ENCODE measurements around the gene CIAO3. TPM values are rescaled to one million over a fixed set of nuclear protein-coding genes. Genes with fewer than 3 reads are reported as not detected.

CIAO3 gene
- total RNA-seq, 2 donors from 2014 or later, result 56.7 to 76.6 TPM

DNA sequence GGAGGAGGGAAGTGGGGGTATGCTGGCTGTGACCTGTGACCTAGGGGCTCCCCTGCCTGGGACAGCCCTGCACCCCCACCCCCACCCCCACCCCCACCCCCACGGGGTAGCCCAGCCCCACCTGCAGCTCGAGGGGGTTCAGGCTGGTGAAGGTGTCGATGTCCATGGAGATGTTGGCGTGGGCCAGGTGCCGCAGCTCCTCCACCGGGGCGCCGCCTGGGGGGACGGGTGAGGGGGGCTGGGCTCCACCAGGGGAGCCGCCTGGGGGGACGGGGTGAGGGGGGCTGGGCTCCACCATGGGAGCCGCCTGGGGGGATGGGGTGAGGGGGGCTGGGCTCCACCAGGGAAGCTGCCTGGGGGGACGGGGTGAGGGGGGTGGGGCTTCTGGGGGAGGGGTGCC, 29.6 kb upstream of the CIAO3 start:
- TF ChIP-seq POLR2AphosphoS5 (IDR thresholded peaks at IDR 0.05) (no peak), POLR2A (IDR thresholded peaks at IDR 0.05) (no peak)
- TF ChIP-seq, protein P1, sequence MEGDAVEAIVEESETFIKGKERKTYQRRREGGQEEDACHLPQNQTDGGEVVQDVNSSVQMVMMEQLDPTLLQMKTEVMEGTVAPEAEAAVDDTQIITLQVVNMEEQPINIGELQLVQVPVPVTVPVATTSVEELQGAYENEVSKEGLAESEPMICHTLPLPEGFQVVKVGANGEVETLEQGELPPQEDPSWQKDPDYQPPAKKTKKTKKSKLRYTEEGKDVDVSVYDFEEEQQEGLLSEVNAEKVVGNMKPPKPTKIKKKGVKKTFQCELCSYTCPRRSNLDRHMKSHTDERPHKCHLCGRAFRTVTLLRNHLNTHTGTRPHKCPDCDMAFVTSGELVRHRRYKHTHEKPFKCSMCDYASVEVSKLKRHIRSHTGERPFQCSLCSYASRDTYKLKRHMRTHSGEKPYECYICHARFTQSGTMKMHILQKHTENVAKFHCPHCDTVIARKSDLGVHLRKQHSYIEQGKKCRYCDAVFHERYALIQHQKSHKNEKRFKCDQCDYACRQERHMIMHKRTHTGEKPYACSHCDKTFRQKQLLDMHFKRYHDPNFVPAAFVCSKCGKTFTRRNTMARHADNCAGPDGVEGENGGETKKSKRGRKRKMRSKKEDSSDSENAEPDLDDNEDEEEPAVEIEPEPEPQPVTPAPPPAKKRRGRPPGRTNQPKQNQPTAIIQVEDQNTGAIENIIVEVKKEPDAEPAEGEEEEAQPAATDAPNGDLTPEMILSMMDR (IDR thresholded peaks at IDR 0.05), result no peak
- Histone ChIP-seq H3K4me1 (replicated peaks) (no peaks in the 10 kb centered on the region), H3K27ac (no peak overlapping the region), H3K9me3 (no peaks in the 10 kb centered on the region), H3K27me3 (replicated peaks; ENCODE audit: insufficient read depth) (peaks cover 2% of the 10 kb centered on the region), H3K36me3 (no peaks in the 10 kb centered on the region), H3K4me3 (no peak overlapping the region)
- intact Hi-C loops (cut with DNase I), result no loop called here
- WGBS, result 80% methylated on average over 2 of the region's 13 CpGs
- DNase-seq (ENCODE audit: low spot score), result no peak

DNA sequence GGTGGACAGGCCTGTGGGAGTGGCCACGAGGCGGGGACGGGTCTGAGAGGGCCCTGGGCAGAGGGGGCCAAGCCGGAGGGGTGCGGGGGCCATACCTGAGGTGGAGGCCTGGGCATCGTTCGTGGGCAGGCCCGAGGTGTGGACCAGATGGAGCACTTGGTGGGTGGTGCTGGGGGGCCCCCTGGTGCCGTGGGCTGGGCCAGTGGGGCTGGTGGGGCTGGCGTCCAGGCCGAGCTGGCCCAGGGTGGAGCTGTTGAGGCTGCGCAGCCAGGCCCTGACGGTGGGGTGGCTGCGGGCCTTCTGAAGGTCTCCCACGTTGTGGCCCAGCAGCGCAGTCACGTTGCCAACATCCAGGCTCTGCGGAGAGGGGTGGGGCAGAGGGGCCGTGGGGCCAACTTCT, 29.1 kb upstream of the CIAO3 start:
- H3K9me3 ChIP-seq, result no peaks in the 10 kb centered on the region
- no peaks in the 10 kb centered on the region for H3K4me1 ChIP-seq (replicated peaks)
- H3K27me3 ChIP-seq (replicated peaks; ENCODE audit: insufficient read depth), result peaks cover 2% of the 10 kb centered on the region
- no peaks in the 10 kb centered on the region for H3K36me3 ChIP-seq
- H3K27ac ChIP-seq, result no peak overlapping the region
- no peak overlapping the region for H3K4me3 ChIP-seq
- 69% methylated on average over 19 of the region's 19 CpGs for WGBS
- intact Hi-C loops (cut with DNase I), result no loop called here
- TF ChIP-seq, protein P1 (IDR thresholded peaks at IDR 0.05), result no peak
- TF ChIP-seq POLR2AphosphoS5 (IDR thresholded peaks at IDR 0.05) (no peak), POLR2A (IDR thresholded peaks at IDR 0.05) (no peak)
- no peak for DNase-seq (ENCODE audit: low spot score)

DNA sequence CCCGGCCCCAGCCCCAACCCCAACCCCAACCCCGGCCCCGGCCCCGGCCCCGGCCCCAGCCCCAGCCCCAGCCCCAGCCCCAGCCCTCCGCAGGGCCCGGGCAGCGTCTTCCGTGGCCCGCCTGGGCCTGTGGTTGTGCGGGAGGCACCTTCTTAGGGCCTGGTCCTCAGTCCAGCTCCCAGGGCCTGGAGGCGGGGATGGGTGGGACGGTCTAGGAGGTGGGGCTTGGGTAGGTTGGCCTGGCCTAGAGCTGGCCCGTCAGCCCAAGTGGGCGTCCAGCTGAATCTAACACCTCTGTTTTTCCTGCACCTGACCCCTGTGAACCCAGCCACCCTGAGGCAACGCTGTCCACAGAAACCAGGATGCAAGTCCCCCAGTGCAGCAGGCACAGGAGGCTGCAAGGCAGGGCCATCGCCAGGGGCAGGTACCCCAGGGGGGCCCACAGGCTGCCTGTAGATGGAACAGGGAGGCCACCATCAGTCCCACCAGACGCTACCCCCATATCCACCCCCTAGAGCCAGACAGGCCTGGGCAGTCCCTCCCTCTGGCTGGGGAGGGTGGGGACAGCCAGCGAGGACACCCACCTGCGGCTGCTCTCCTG, 28.5 kb upstream of the CIAO3 start:
- H3K4me1 ChIP-seq (replicated peaks), result no peaks in the 10 kb centered on the region
- H3K36me3 ChIP-seq, result no peaks in the 10 kb centered on the region
- no peak for TF ChIP-seq POLR2AphosphoS5 (IDR thresholded peaks at IDR 0.05)
- TF ChIP-seq POLR2A (IDR thresholded peaks at IDR 0.05), result no peak
- TF ChIP-seq, protein P1 (IDR thresholded peaks at IDR 0.05), result no peak
- WGBS, result 81% methylated on average over 16 of the region's 20 CpGs
- H3K9me3 ChIP-seq, result no peaks in the 10 kb centered on the region
- no peak overlapping the region for H3K4me3 ChIP-seq
- intact Hi-C loops (cut with DNase I), result no loop called here
- no peak overlapping the region for H3K27ac ChIP-seq
- no peak for DNase-seq (ENCODE audit: low spot score)
- H3K27me3 ChIP-seq (replicated peaks; ENCODE audit: insufficient read depth), result peaks cover 2% of the 10 kb centered on the region

DNA sequence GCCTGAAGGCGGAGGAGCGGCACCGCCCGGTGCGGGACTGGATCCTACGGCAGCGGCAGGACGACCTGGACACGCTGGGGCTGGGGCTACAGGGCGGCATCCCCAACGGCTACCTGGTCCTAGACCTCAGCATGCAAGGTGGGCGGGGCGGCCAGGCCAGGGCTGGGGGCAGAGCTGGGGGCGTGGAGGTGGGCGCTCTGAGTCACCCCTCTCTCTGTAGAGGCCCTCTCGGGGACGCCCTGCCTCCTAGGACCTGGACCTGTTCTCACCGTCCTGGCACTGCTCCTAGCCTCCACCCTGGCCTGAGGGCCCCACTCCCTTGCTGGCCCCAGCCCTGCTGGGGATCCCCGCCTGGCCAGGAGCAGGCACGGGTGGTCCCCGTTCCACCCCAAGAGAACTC, 27.6 kb upstream of the CIAO3 start:
- Histone ChIP-seq H3K9me3 (no peaks in the 10 kb centered on the region), H3K4me3 (no peak overlapping the region), H3K27ac (no peak overlapping the region), H3K27me3 (replicated peaks; ENCODE audit: insufficient read depth) (peaks cover 2% of the 10 kb centered on the region), H3K36me3 (no peaks in the 10 kb centered on the region), H3K4me1 (replicated peaks) (no peaks in the 10 kb centered on the region)
- intact Hi-C loops (cut with DNase I), result no loop called here
- no peak for DNase-seq (ENCODE audit: low spot score)
- TF ChIP-seq POLR2A (IDR thresholded peaks at IDR 0.05), result no peak
- no peak for TF ChIP-seq POLR2AphosphoS5 (IDR thresholded peaks at IDR 0.05)
- TF ChIP-seq, protein P1 (IDR thresholded peaks at IDR 0.05), result no peak
- WGBS, result 78% methylated on average over 16 of the region's 21 CpGs

DNA sequence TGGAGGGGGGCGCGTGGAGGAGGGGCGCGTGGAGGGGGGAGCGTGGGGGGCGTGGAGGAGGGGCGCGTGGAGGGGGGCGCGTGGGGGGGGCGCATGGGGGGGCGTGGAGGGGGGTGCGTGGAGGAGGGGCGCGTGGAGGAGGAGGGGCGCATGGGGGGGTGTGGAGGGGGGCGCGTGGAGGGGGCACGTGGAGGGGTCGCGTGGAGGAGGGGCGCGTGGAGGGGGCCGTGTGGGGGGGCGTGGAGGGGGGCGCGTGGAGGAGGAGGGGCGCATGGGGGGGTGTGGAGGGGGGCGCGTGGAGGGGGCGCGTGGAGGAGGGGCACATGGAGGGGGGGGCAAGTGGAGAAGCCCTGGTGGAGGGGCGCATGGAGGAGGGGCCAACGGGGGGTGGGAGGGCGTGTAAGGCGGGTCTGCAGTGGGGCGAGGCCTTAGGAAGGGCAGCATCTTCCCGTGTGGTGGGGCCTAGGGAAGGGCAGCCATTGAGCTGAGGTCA, 27.0 kb upstream of the CIAO3 start:
- no peaks in the 10 kb centered on the region for H3K9me3 ChIP-seq
- DNase-seq (ENCODE audit: low spot score), result no peak
- intact Hi-C loops (cut with DNase I), result no loop called here
- peaks cover 2% of the 10 kb centered on the region for H3K27me3 ChIP-seq (replicated peaks; ENCODE audit: insufficient read depth)
- H3K4me1 ChIP-seq (replicated peaks), result no peaks in the 10 kb centered on the region
- no peaks in the 10 kb centered on the region for H3K36me3 ChIP-seq
- 69% methylated on average over 27 of the region's 38 CpGs for WGBS
- H3K27ac ChIP-seq, result no peak overlapping the region
- no peak overlapping the region for H3K4me3 ChIP-seq
- TF ChIP-seq POLR2AphosphoS5 (IDR thresholded peaks at IDR 0.05) (no peak), POLR2A (IDR thresholded peaks at IDR 0.05) (no peak)
- TF ChIP-seq, protein P1 (IDR thresholded peaks at IDR 0.05), result no peak

Data from prostate gland (tissue), 2 donors.